Sigmoid colon (tissue), 7 donors: Measurements from ENCODE around the gene AATK. TPM values are rescaled to one million over a fixed set of nuclear protein-coding genes. Genes with fewer than 3 reads are reported as not detected.

ENCODE experiments used
- DNase-seq: peaks from one replicate; pipeline ENCODE4 v3.0.0-alpha.2; 2019
- H3K27ac ChIP-seq, 4 donors: fragments of 200-600 bp; sonication (generic); one replicate each; pipeline ENCODE4 v1.5.1; 2016 to 2019; ENCODE audit warnings: mild to moderate bottlenecking in 1 of 4
- H3K27me3 ChIP-seq, 3 donors: fragments of 200-600 bp; sonication (generic); one replicate each; pipeline ENCODE4 v1.5.1; 2019; ENCODE audit warnings: mild to moderate bottlenecking in 1 of 3
- H3K36me3 ChIP-seq, 4 donors: fragments of 200-600 bp; sonication (generic); one replicate each; pipeline ENCODE4 v1.5.1; 2016 to 2019
- H3K4me1 ChIP-seq, 4 donors: fragments of 200-600 bp; sonication (generic); one replicate each; pipeline ENCODE4 v1.5.1; 2017 to 2019
- H3K4me3 ChIP-seq, 4 donors: fragments of 200-600 bp; sonication (generic); one replicate each; pipeline ENCODE4 v1.5.1; 2017 to 2019; ENCODE audit warnings: mild to moderate bottlenecking in 2 of 4, moderate library complexity in 1 of 4
- H3K9me3 ChIP-seq, 4 donors: fragments of 200-600 bp in 3 of 4; sonication (generic) in 3 of 4; one replicate each; pipeline versions ENCODE4 v1.5.1 to v1.6.1; 2013 to 2019
- CTCF ChIP-seq, 4 experiments: fragments of 450-650 bp in 3 of 4; fragments of 200-600 bp in 1 of 4; IDR thresholded peaks; one replicate each; pipeline ENCODE4 v1.5.1; 2016 to 2019; ENCODE audit warnings: antibody characterized with exemption in 4 of 4, mild to moderate bottlenecking in 3 of 4, moderate library complexity in 2 of 4
- EP300 ChIP-seq, 4 donors: sonication (generic); formaldehyde crosslinking; IDR thresholded peaks; one replicate each; pipeline ENCODE4 v1.6.1; 2017; ENCODE audit warnings: antibody characterized with exemption in 4 of 4
- POLR2A ChIP-seq, 2 donors: fragments of 450-650 bp; IDR thresholded peaks; one replicate each; pipeline ENCODE4 v1.6.1; 2016; ENCODE audit warnings: antibody characterized with exemption in 2 of 2, mild to moderate bottlenecking in 2 of 2, moderate library complexity in 2 of 2
- POLR2AphosphoS5 ChIP-seq, 4 donors: sonication (generic); formaldehyde crosslinking; IDR thresholded peaks; one replicate each; pipeline ENCODE4 v1.6.1; 2017; ENCODE audit warnings: antibody characterized with exemption in 4 of 4
- WGBS, 2 donors: extraction: QIAGEN DNeasy Blood & Tissue Kit; methylation state at CpG; one replicate each; pipeline ENCODE4 v1.1.7; 2013; 5-methylcytosine and 5-hydroxymethylcytosine counted together
- intact Hi-C: fragments of 100-400 bp; cut with DNase I; formaldehyde crosslinking; loops from one replicate; pipeline ENCODE4 v1.15.1; 2023
- polyA plus RNA-seq, 3 donors: library from polyadenylated mRNA; stranded (reverse); fragments of 200-250 nt; gene quantifications; one replicate each; pipeline ENCODE4 v1.2.3, GENCODE V29; 2013
- total RNA-seq, 4 donors: library from RNA; depleted of rRNA; stranded (reverse); fragments of >200 nt; gene quantifications; one replicate each; pipeline ENCODE4 v1.1.0, GENCODE V29; 2016
- donor health status: healthy with polysubstance abuse.
- donor health status: Bipolar disorder and iron deficiency.
- donor health status: healthy.

AATK gene
- total and polyA plus RNA-seq, 7 donors: 0.16 to 9.6 (median 4.2) TPM

DNA sequence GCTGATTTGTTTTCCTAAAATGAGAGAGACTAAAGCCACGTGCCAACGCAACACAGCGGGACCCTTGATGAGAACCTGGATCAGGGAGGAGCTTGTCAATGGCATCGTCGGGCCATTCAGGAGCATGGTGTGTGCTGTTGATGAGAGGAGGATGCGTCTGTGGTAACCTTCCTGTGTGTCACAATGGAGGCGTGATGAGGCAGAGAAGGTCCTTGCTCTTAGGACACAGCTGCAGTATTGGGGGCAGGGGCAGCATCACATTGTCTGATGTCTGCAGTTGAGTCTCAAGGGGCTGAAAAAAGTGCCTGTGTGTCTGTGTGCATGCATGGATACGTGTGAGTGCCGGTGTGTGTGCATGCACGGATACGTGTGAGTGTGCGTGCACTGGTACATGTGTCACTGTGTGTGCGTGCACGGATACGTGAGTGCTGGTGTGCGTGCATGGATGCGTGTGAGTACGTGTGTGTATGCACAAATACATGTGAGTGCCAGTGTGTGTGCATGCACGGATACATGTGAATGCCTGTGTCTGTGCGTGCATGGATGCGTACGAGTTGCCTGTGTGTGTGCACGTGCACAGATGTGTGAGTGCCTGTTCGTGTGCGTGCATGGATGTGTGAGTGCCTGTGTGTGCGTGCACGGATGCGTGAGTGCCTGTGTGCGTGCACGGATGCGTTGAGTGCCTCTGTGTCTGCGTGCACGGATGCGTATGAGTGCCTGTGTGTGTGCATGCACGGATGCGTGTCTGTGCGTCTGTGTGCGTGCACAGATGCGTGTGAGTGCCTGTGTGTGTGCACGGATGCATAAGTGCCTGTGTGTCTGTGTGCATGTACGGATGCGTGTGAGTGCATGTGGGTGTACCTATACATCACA lies 91.8 kb downstream of the AATK start:
- H3K4me1 ChIP-seq: peaks cover 0 to 11% (median 0%) of the 10 kb centered on the region in 4 donors
- H3K36me3 ChIP-seq: peaks cover 0 to 33% (median 4%) of the 10 kb centered on the region in 4 donors
- no peak overlapping the region for H3K4me3 ChIP-seq
- H3K9me3 ChIP-seq: no peaks in the 10 kb centered on the region
- intact Hi-C loops: no loop called here
- H3K27me3 ChIP-seq: no peaks in the 10 kb centered on the region
- no peak for TF ChIP-seq CTCF (IDR thresholded peaks at IDR 0.05)
- TF ChIP-seq EP300 (IDR thresholded peaks at IDR 0.05): no peak
- no peak for TF ChIP-seq POLR2AphosphoS5 (IDR thresholded peaks at IDR 0.05)
- no peak for TF ChIP-seq POLR2A (IDR thresholded peaks at IDR 0.05)
- 93 to 94% methylated on average over 42 of the region's 42 CpGs for WGBS, 2 donors
- no peak overlapping the region for H3K27ac ChIP-seq
- no peak for DNase-seq

DNA sequence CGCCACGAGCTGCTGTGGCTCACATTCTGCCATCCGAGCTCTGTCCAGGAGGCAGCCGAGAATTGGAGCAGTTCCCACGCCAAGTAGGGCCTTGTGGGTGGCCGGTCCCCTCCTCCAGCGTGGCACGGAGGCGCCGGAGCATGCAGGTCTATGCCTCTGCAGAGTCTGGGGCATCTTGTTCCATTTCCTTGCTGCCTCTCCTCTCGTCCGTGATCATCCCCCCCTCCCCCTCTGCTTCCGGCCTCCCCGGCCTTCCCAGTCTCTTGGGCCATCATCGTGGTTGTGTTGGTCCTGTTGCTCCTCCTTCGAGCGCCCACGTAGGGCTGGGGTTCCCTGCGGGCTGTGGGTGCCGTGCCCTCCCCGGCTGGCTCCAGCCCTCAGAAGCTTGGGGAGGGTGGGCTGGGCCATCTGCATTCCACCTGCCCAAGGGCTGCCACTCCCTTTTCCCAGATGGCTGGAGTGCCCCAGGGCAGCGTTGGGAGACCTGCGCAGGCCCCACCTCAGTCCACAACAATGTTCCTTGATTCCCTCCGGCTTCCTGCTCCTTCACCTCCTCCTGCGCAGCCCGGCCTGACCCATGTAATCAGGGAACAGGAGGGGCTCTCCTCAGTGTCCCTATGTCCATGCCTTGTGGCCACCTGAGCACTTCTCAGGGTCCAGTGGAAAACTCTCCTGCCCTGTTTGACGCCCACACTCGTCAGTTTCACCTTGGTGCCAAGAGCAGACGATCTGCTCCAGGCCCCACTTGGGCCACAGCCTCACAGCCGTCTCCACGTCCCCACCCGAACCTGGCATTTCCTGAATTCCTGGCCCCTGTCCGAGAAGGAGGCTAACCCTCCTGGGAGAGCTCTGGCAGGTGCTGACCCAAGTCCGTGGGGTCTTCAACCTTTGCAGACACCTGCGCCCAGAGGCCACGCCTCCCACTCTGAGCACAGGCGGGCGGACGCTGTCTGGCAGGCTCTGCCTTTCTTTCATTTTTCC lies 94.0 kb downstream of the AATK start:
- intact Hi-C loops: no loop called here
- TF ChIP-seq POLR2A (IDR thresholded peaks at IDR 0.05) (no peak), CTCF (IDR thresholded peaks at IDR 0.05) (no peak), EP300 (IDR thresholded peaks at IDR 0.05) (no peak), POLR2AphosphoS5 (IDR thresholded peaks at IDR 0.05) (no peak)
- peaks cover 0 to 37% (median 4%) of the 10 kb centered on the region in 4 donors for H3K36me3 ChIP-seq

GRCh38 chr17:81070541-81071246 lies 95.3 kb downstream of the AATK start:
- no peak for DNase-seq
- Histone ChIP-seq H3K4me1 (peaks cover 0 to 32% (median 0%) of the 10 kb centered on the region in 4 donors), H3K27ac (no peak overlapping the region), H3K36me3 (peaks cover 0 to 36% (median 0%) of the 10 kb centered on the region in 4 donors), H3K9me3 (no peaks in the 10 kb centered on the region), H3K27me3 (no peaks in the 10 kb centered on the region), H3K4me3 (no peak overlapping the region)
- TF ChIP-seq POLR2AphosphoS5 (IDR thresholded peaks at IDR 0.05) (no peak), POLR2A (IDR thresholded peaks at IDR 0.05) (no peak), EP300 (IDR thresholded peaks at IDR 0.05) (no peak), CTCF (IDR thresholded peaks at IDR 0.05) (no peak)
- intact Hi-C loops: no loop called here
- WGBS, 2 donors: 90 to 94% methylated on average over 25 of the region's 25 CpGs

More for the DNA sequence above, 94.0 kb downstream of the AATK start:
- H3K27me3 ChIP-seq: no peaks in the 10 kb centered on the region
- no peaks in the 10 kb centered on the region for H3K9me3 ChIP-seq
- no peak for DNase-seq
- 54 to 79% methylated on average over 39 of the region's 39 CpGs for WGBS, 2 donors
- H3K4me1 ChIP-seq: peaks cover 0 to 29% (median 0%) of the 10 kb centered on the region in 4 donors
- no peak overlapping the region for H3K4me3 ChIP-seq
- no peak overlapping the region for H3K27ac ChIP-seq

GRCh38 chr17:81069135-81069645 lies 96.8 kb downstream of the AATK start:
- H3K4me3 ChIP-seq: no peak overlapping the region
- WGBS, 2 donors: 90 to 93% methylated on average over 23 of the region's 23 CpGs
- no peaks in the 10 kb centered on the region for H3K9me3 ChIP-seq
- TF ChIP-seq EP300 (IDR thresholded peaks at IDR 0.05) (peak in 1 of 4 donors; percentile 13), POLR2AphosphoS5 (IDR thresholded peaks at IDR 0.05) (peak in 1 of 4 donors; percentile 8), POLR2A (IDR thresholded peaks at IDR 0.05) (no peak)
- no peaks in the 10 kb centered on the region for H3K27me3 ChIP-seq
- peaks cover 0 to 41% (median 0%) of the 10 kb centered on the region in 4 donors for H3K36me3 ChIP-seq
- intact Hi-C loops: no loop called here
- H3K27ac ChIP-seq: peak overlapping the region in 2 of 4 donors; percentile 27 to 58
- H3K4me1 ChIP-seq: peaks cover 0 to 46% (median 14%) of the 10 kb centered on the region in 4 donors
- no peak for DNase-seq
